Epithelial cell of esophagus (primary cell): Measurements from ENCODE around the gene ATP6V0B.

Experiments used
- DNase-seq: peaks from one replicate; pipeline ENCODE4 v3.0.0; 2010; ENCODE audit warnings: low read depth
- H3K4me3 ChIP-seq: 2 replicates; pipeline ENCODE4 v1.5.1; 2011; ENCODE audit warnings: mild to moderate bottlenecking, low read length, control low read depth
- CTCF ChIP-seq: IDR thresholded peaks from 2 replicates; pipeline ENCODE4 v1.5.1; 2011; ENCODE audit warnings: low read depth, mild to moderate bottlenecking, low read length, control low read depth, inconsistent platforms; ENCODE audit not compliant: insufficient read depth; ENCODE audit errors: missing control alignments

ATP6V0B gene

GRCh38 chr1:43976890-43977289 is 2.1 kb downstream of the ATP6V0B start:
- DNase-seq = no peak
- no peak overlapping the region for H3K4me3 ChIP-seq
- no peak for TF ChIP-seq CTCF

GRCh38 chr1:43977376-43978263 is 2.9 kb downstream of the ATP6V0B start:
- H3K4me3 ChIP-seq = no peak overlapping the region
- no peak for TF ChIP-seq CTCF

GRCh38 chr1:43978264-43978550 is 3.4 kb downstream of the ATP6V0B start:
- H3K4me3 ChIP-seq = no peak overlapping the region
- no peak for DNase-seq
- no peak for TF ChIP-seq CTCF

More at GRCh38 chr1:43977376-43978263, 2.9 kb downstream of the ATP6V0B start:
- DNase-seq = no peak

- TF ChIP-seq CTCF = no peak
- H3K4me3 ChIP-seq = peak within 1 kb of the TSS; percentile 60
- peak; percentile 45 for DNase-seq
Measured at GRCh38 chr1:43978551-43979260, 3.9 kb downstream of the ATP6V0B start, which contains the start of gene B4GALT2. Gene B4GALT2, plus strand, starts transcription at chr1:43979210. Its CDS starts 1,951 bp downstream, at chr1:43981161.

- peak overlapping the region; percentile 60 for H3K4me3 ChIP-seq
- DNase-seq = no peak
- no peak for TF ChIP-seq CTCF
Measured at GRCh38 chr1:43979261-43979527, 4.4 kb downstream of the ATP6V0B start.

- TF ChIP-seq CTCF = no peak
- peak; percentile 59 for DNase-seq
- peak overlapping the region; percentile 60 for H3K4me3 ChIP-seq
Measured at GRCh38 chr1:43979528-43980254, 4.9 kb downstream of the ATP6V0B start.
